Left ventricle myocardium inferior (tissue), 1 donor: ENCODE measurements around the gene CD81. TPM values are rescaled to one million over a fixed set of nuclear protein-coding genes. Genes with fewer than 3 reads are reported as not detected.

Experiments used
- DNase-seq: peaks from one replicate; pipeline ENCODE4 v3.0.0-alpha.2; 2020
- H3K27ac ChIP-seq: fragments of 200-600 bp; replicated peaks from 2 replicates; pipeline ENCODE4 v1.8.0; 2021
- H3K27me3 ChIP-seq: fragments of 200-600 bp; 2 replicates; pipeline ENCODE4 v1.8.0; 2021; ENCODE audit warnings: low read depth
- H3K36me3 ChIP-seq: fragments of 200-600 bp; 2 replicates; pipeline ENCODE4 v1.8.0; 2021
- H3K4me1 ChIP-seq: fragments of 200-600 bp; 2 replicates; pipeline ENCODE4 v1.8.0; 2021
- H3K4me3 ChIP-seq: fragments of 200-600 bp; 2 replicates; pipeline ENCODE4 v1.8.0; 2021; ENCODE audit warnings: mild to moderate bottlenecking, moderate library complexity
- H3K9me3 ChIP-seq: fragments of 200-600 bp; replicated peaks from 2 replicates; pipeline ENCODE4 v1.8.0; 2021
- intact Hi-C: fragments of 100-400 bp; cut with micrococcal nuclease; formaldehyde crosslinking; loops from one replicate; pipeline ENCODE4 v1.11.0; 2022
- total RNA-seq: library from RNA; stranded (reverse); fragmentation: NEBNext Ultra II Directional; extraction: Animal tissue kit (Norgen Biotek cat#: 25700); gene quantifications from one replicate; pipeline ENCODE4 v1.2.1, GENCODE V29; 2021
- TF ChIP-seq, protein P1 (sequence below): fragments of 200-600 bp; IDR thresholded peaks from 2 replicates; pipeline ENCODE4 v1.8.0; 2021; ENCODE audit warnings: antibody characterized with exemption, mild to moderate bottlenecking, borderline replicate concordance
- donor health status: DM: no; HTN: yes; CAD: no; lungs with severe emphysema.

The CD81 gene
- total RNA-seq, 1 donor from 2014 or later, result 412 TPM

- no peak for DNase-seq
- H3K4me3 ChIP-seq, result no peak overlapping the region
- no peaks in the 10 kb centered on the region for H3K36me3 ChIP-seq
- H3K27me3 ChIP-seq, result no peaks in the 10 kb centered on the region
- TF ChIP-seq, protein P1, sequence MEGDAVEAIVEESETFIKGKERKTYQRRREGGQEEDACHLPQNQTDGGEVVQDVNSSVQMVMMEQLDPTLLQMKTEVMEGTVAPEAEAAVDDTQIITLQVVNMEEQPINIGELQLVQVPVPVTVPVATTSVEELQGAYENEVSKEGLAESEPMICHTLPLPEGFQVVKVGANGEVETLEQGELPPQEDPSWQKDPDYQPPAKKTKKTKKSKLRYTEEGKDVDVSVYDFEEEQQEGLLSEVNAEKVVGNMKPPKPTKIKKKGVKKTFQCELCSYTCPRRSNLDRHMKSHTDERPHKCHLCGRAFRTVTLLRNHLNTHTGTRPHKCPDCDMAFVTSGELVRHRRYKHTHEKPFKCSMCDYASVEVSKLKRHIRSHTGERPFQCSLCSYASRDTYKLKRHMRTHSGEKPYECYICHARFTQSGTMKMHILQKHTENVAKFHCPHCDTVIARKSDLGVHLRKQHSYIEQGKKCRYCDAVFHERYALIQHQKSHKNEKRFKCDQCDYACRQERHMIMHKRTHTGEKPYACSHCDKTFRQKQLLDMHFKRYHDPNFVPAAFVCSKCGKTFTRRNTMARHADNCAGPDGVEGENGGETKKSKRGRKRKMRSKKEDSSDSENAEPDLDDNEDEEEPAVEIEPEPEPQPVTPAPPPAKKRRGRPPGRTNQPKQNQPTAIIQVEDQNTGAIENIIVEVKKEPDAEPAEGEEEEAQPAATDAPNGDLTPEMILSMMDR, result no peak
- H3K27ac ChIP-seq, result no peak overlapping the region
- intact Hi-C loops, result no loop called here
- peaks cover 4% of the 10 kb centered on the region for H3K9me3 ChIP-seq
- no peaks in the 10 kb centered on the region for H3K4me1 ChIP-seq
These were observed 33.6 kb upstream of the CD81 start for GRCh38 chr11:2343502-2343901.

GRCh38 chr11:2345050-2345449, 32.1 kb upstream of the CD81 start:
- H3K27ac ChIP-seq, result no peak overlapping the region
- no peak for DNase-seq
- TF ChIP-seq, protein P1, result no peak
- H3K36me3 ChIP-seq, result no peaks in the 10 kb centered on the region
- H3K9me3 ChIP-seq, result peaks cover 20% of the 10 kb centered on the region
- no peaks in the 10 kb centered on the region for H3K4me1 ChIP-seq
- H3K4me3 ChIP-seq, result no peak overlapping the region
- H3K27me3 ChIP-seq, result no peaks in the 10 kb centered on the region
- intact Hi-C loops, result no loop called here

GRCh38 chr11:2346014-2346413, 31.1 kb upstream of the CD81 start:
- H3K9me3 ChIP-seq, result peaks cover 21% of the 10 kb centered on the region
- TF ChIP-seq, protein P1, result no peak
- no peaks in the 10 kb centered on the region for H3K27me3 ChIP-seq
- DNase-seq, result no peak
- H3K27ac ChIP-seq, result no peak overlapping the region
- no peaks in the 10 kb centered on the region for H3K4me1 ChIP-seq
- H3K4me3 ChIP-seq, result no peak overlapping the region
- intact Hi-C loops, result no loop called here
- H3K36me3 ChIP-seq, result no peaks in the 10 kb centered on the region

GRCh38 chr11:2346586-2347307, 30.4 kb upstream of the CD81 start:
- TF ChIP-seq, protein P1, result no peak
- no peak overlapping the region for H3K27ac ChIP-seq
- peaks cover 21% of the 10 kb centered on the region for H3K9me3 ChIP-seq
- H3K4me3 ChIP-seq, result no peak overlapping the region
- DNase-seq, result no peak
- no peaks in the 10 kb centered on the region for H3K4me1 ChIP-seq
- no peaks in the 10 kb centered on the region for H3K36me3 ChIP-seq
- no peaks in the 10 kb centered on the region for H3K27me3 ChIP-seq
- intact Hi-C loops, result no loop called here

DNA sequence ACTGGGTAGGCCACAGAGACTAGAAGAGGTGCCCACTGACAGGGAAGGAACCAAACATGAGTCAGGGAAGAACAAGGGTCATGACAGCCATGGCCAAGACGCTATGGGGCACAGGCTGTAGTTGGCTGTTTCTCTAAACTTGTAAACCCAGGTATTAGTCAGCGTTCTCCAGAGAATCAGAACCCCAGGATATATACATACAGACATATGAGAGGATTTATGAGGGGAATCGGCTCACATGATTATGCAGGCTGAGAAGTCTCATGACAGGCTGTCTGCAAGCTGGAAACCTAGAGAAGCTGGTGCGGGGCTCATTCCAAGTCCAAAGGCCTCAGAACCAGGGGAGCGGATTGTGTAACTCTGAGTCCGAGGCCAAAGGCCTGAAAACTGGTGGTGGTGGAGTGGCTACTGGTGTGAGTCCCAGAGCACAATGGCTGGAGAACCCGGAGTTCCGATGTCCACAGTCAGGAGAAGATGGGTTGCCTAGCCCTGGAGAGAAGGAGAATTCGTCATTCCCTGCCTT, 29.7 kb upstream of the CD81 start:
- no peak overlapping the region for H3K4me3 ChIP-seq
- H3K9me3 ChIP-seq, result peaks cover 21% of the 10 kb centered on the region
- no peaks in the 10 kb centered on the region for H3K27me3 ChIP-seq
- no peak overlapping the region for H3K27ac ChIP-seq
- DNase-seq, result no peak
- H3K4me1 ChIP-seq, result no peaks in the 10 kb centered on the region
- no peaks in the 10 kb centered on the region for H3K36me3 ChIP-seq
- TF ChIP-seq, protein P1, result no peak
- intact Hi-C loops, result no loop called here
